ENCODE results near the gene RNF114. TPM values are rescaled to one million over a fixed set of nuclear protein-coding genes. Genes with fewer than 3 reads are reported as not detected.
"Not testable (repeated sequence)": the region's sequence is repeated elsewhere in the genome, so short reads cannot be mapped to it uniquely, and the experiment has no call there.

Gene RNF114
- total RNA-seq, 1 donor from 2014 or later, result 78.8 TPM

- no peak for DNase-seq (ENCODE audit: low spot score)
Measured at GRCh38 chr20:49964964-49965780, 29.0 kb downstream of the RNF114 start.

- DNase-seq (ENCODE audit: low spot score), result no peak
Measured at GRCh38 chr20:49965781-49966305, 29.6 kb downstream of the RNF114 start.

GRCh38 chr20:49966861-49967260 is 30.7 kb downstream of the RNF114 start:
- DNase-seq (ENCODE audit: low spot score), result no peak

GRCh38 chr20:49969234-49969633 is 33.0 kb downstream of the RNF114 start:
- DNase-seq (ENCODE audit: low spot score), result no peak

- no peak for DNase-seq (ENCODE audit: low spot score)
Measured at GRCh38 chr20:49969946-49970345, 33.7 kb downstream of the RNF114 start.

- no peak for DNase-seq (ENCODE audit: low spot score)
Measured at GRCh38 chr20:49970498-49970897, 34.3 kb downstream of the RNF114 start.

GRCh38 chr20:49973981-49974380 is 37.8 kb downstream of the RNF114 start:
- DNase-seq (ENCODE audit: low spot score), result no peak

DNA sequence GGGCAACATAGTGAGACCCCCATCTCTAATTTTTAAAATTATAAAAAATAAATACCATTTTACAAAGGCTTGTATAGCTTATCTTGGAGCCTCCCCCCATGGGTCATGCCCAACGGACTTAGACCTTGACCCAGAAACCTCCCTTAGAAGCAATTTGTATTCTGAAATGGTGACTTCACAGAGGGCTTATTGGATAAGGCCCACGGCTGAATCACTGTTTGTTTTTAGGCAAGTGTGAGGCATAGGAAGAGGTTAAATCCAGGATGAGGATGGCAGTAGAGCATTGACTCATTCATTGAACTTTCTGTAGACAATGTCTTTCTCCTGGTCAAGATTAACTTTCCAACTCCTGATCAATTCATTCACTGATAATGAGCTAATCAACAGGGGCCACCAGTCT is 40.3 kb downstream of the RNF114 start:
- DNase-seq (ENCODE audit: low spot score), result no peak

DNA sequence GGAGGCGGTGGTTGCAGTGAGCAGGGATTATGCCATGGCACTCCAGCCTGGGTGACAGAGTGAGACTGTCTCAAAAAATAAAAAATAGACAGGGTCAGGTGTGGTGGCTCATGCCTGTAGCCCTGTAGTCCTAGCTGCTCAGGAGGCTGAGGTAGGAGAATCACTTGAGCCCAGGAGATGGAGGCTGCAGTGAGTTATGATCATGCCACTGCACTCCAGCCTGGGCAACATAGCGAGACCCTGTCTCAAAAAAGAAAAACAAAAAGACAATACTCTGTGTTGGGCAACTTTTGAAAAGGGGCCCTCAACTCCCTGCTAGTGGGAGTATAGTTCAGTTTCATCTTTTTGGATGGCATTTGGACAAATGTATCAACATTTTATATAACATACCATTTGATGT is 41.5 kb downstream of the RNF114 start:
- not testable (repeated sequence) for DNase-seq (ENCODE audit: low spot score)

DNA sequence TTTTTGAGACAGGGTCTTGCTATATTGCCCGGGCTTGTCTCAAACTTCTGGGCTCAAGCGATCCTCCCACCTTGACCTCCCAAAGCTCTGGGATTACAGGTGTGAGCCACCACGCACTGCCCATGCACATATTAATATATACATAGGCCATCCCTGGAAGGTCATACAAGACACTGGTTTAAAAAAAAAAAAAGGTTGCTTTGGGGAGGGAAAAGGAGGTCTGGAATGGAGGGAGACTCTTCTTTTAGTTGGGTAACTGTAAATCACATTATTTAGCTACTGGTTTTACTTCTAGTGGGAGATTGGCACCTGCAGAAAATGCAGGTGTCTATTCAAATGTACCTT is 42.5 kb downstream of the RNF114 start:
- DNase-seq (ENCODE audit: low spot score), result no peak

DNA sequence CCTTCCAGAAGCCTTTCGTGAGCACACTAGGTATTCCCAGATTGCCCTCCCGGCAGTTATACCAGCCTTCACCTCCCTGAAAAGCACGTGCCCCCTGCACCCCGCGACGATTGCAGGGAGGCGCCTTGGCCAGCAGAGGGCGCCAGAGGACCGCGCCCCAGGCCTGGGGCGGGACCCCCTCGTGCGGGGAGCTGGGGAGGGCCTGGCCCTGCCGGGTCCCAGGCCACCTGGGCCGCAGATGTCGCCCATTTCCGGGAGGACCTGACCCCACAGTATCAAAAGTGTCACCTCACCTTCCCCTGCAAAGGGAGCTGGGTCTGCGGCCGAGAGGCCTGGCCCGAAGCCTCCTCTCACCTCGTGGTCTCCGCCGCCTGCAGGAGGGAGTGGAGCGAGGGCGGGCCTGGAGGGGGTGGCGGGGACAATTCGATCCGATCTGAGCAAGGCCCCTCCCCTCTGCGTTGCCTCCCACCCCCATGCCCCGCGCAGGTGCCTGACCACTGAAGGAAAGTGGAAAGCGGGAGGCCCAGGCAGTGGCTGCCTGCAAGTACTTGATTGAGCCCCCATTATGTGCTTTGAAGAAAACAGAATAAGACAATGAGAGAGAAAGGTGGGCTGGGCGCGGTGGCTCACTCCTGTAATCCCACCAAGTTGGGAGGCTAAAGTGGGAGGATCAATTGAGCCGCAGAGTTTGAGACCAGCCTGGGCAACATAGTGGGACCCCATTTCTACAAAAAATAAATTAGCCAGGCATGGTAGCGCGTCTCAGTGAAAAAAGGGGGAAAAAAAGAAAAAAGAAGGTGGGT is 43.0 kb downstream of the RNF114 start:
- no peak for DNase-seq (ENCODE audit: low spot score)

DNA sequence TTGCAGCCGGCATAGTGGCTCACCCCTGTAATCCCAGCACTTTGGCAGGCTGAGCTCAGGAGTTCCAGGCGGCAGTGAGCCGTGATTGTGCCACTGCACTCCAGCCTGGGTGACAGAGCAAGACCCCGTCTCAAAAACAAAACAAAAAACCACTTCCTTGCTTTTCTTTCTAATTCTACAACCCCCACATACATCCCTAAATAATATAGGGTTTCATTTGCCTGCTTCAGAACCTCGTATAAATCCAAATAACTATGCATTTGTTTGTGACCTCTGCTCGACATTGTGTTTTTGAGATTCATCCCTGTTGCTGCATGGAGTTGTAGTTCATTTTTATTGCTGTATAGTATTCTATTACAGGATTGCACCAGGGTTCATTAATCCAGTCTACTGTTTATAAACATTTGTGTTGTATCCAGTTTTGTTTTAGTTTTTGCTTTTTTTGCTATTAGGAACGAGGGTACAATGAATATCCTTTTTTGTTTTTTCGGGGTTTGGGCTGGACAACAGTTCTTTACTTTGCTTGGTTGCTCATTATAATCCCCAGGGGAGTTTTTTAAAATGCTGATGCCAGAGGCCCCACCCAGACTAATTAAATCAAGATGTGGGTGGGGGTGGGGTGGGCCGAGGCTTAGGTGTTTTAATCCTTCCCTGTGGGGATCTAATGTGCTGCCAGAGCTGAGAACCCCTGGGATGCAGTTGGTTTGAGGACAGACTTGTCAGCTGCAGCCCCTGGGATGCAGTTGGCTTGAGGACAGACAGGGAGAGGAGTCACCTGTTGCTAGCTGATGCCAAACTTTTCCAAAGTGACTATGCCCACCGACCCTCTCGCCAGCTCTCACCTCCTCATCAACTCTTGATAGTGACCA is 44.2 kb downstream of the RNF114 start:
- no peak for DNase-seq (ENCODE audit: low spot score)

GRCh38 chr20:49981218-49982071 is 45.2 kb downstream of the RNF114 start:
- no peak for DNase-seq (ENCODE audit: low spot score)

DNA sequence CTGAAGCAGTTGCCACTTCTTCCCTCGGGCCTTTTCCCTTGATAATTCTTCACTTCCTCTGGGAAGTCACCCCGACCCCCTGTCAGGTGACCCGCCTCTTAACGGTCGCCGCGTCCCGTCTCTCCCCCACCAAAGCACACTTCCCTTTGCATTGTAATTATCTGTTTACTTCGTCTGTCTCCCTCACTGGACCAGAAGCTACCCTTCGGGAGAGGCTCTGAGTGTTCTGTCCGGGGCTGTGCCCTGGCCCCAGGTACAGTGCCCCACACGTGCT is 45.8 kb downstream of the RNF114 start:
- DNase-seq (ENCODE audit: low spot score), result no peak

GRCh38 chr20:49982346-49983122 is 46.3 kb downstream of the RNF114 start, which contains the start of gene SNAI1:
TSS of gene SNAI1 (plus strand) at chr20:49982980. CDS start at chr20:49983060, 80 bp downstream.
- DNase-seq (ENCODE audit: low spot score), result peak; percentile 80

- DNase-seq (ENCODE audit: low spot score), result no peak
Measured at GRCh38 chr20:49983123-49983847, 47.1 kb downstream of the RNF114 start.

DNA sequence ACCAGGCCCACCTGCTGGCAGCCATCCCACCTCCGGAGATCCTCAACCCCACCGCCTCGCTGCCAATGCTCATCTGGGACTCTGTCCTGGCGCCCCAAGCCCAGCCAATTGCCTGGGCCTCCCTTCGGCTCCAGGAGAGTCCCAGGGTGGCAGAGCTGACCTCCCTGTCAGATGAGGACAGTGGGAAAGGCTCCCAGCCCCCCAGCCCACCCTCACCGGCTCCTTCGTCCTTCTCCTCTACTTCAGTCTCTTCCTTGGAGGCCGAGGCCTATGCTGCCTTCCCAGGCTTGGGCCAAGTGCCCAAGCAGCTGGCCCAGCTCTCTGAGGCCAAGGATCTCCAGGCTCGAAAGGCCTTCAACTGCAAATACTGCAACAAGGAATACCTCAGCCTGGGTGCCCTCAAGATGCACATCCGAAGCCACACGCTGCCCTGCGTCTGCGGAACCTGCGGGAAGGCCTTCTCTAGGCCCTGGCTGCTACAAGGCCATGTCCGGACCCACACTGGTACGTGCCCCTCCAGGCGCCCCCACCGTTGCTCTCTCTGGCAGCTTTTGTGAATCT is 47.7 kb downstream of the RNF114 start:
- DNase-seq (ENCODE audit: low spot score), result no peak

DNA sequence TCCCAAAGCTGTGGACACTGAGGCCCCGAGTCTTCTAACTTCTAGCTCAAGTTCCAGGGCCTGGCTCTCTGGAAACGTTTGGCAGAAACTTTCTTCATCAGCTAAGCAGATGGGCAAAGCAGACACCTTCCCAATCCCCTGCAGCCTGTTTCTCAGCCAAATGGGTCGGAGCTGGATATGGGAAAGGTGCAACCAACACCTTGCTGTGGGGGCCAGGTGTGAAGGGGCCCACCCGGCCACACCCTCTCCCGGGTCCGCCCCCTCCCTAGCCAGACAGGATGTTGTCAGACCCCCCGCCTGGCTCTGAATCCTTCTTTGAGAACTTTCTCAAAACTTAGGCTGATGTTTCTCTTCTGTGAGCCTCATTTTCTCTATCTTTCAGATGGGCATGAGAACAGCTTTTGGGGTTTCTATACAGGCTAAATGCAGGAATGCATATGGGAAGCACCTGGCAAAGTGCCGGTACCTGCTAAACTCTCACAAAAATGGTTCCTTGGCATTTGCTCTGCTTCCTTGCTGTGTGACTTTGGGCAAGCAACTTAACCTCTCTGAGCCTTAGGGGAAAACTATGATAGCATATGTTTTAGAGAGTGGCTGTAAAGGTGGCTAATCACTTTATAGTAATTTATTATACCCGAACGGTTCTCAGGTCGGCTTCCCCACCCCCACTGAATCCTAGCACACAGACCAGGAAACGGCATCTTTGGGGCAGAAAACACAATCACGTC is 48.4 kb downstream of the RNF114 start:
- no peak for DNase-seq (ENCODE audit: low spot score)

- no peak for DNase-seq (ENCODE audit: low spot score)
Measured at GRCh38 chr20:49985157-49985556, 49.0 kb downstream of the RNF114 start.
